MCF 10A (cell line): ENCODE measurements around the gene TMEM218. TPM values are rescaled to one million over a fixed set of nuclear protein-coding genes. Genes with fewer than 3 reads are reported as not detected.

Experiments used
- BruUV-seq: library from RNA; stranded (reverse); fragments of 400-500 nt; replicated peaks from 2 replicates; lab custom pipeline; 2021; lab: Mats Ljungman, UMichigan
- CTCF ChIA-PET: fragments of 300-600 bp; sonication (Branson Sonifier 250); formaldehyde crosslinking; extraction: SDS; loops from one replicate; lab custom pipeline; 2021; ENCODE audit warnings: antibody characterized with exemption, inconsistent platforms; lab: Yijun Ruan, JAX
- POLR2A ChIA-PET: fragments of 300-600, 350-650 bp; sonication (Branson Sonifier 250); formaldehyde crosslinking; extraction: SDS; loops from one replicate; lab custom pipeline; 2020; ENCODE audit warnings: antibody characterized with exemption, inconsistent platforms; lab: Yijun Ruan, JAX
- DNase-seq: peaks from one replicate; pipeline ENCODE4 v3.0.0-alpha.2; 2018; ENCODE audit not compliant: unreplicated experiment
- H3K27ac Mint-ChIP-seq: one replicate; pipeline ENCODE4 v1.8.0; 2022; ENCODE audit warnings: mild to moderate bottlenecking, low read depth, mixed read lengths; ENCODE audit not compliant: unreplicated experiment
- H3K27me3 Mint-ChIP-seq: one replicate; pipeline ENCODE4 v1.8.0; 2022; ENCODE audit warnings: mixed read lengths; ENCODE audit not compliant: insufficient read depth, unreplicated experiment
- H3K36me3 Mint-ChIP-seq: one replicate; pipeline ENCODE4 v1.8.0; 2022; ENCODE audit warnings: mild to moderate bottlenecking, moderate library complexity, mixed read lengths; ENCODE audit not compliant: insufficient read depth, unreplicated experiment
- H3K4me1 Mint-ChIP-seq: one replicate; pipeline ENCODE4 v1.8.0; 2022; ENCODE audit warnings: mixed read lengths; ENCODE audit not compliant: insufficient read depth, unreplicated experiment
- H3K4me3 Mint-ChIP-seq: one replicate; pipeline ENCODE4 v1.8.0; 2022; ENCODE audit warnings: mild to moderate bottlenecking, moderate library complexity, mixed read lengths; ENCODE audit not compliant: unreplicated experiment
- H3K9me3 Mint-ChIP-seq: one replicate; pipeline ENCODE4 v1.8.0; 2022; ENCODE audit warnings: mixed read lengths; ENCODE audit not compliant: unreplicated experiment
- CTCF ChIP-seq: fragments of 200-600 bp; IDR thresholded peaks from one replicate; pipeline ENCODE4 v1.8.0; 2022; ENCODE audit warnings: antibody characterized with exemption, mild to moderate bottlenecking; ENCODE audit not compliant: unreplicated experiment
- intact Hi-C: fragments of 100-400 bp; cut with micrococcal nuclease; formaldehyde crosslinking; loops from 2 replicates; pipeline ENCODE4 v1.14.1; 2022
- total RNA-seq: library from RNA; stranded (reverse); gene quantifications from 2 replicates; pipeline ENCODE4 v1.2.3, GENCODE V29; 2022

Gene TMEM218
- total RNA-seq, 1 experiment from 2014 or later: 21.1 TPM

GRCh38 chr11:125146232-125146631, 34.8 kb upstream of the TMEM218 start:
- intact Hi-C loops: no loop called here
- no peak for TF ChIP-seq CTCF

GRCh38 chr11:125141686-125142535, 30.5 kb upstream of the TMEM218 start:
- ChIA-PET POLR2A (interaction anchor here (0.6 kb wide), 1 partner anchor 982 kb away, joined by 4 read pairs; no protein-coding TSS in a partner anchor), CTCF (interaction anchor here (0.5 to 5.4 kb wide), 91 partner anchors 9 to 1451 kb away, joined by 3 to 102 read pairs (median 4); partner anchors contain the start of genes EI24, PKNOX2, SLC37A2 and TMEM218)
- Mint-ChIP-seq H3K4me1 (peaks cover 6% of the 10 kb centered on the region), H3K4me3 (no peak overlapping the region), H3K27ac (no peak overlapping the region), H3K36me3 (no peaks in the 10 kb centered on the region), H3K9me3 (no peaks in the 10 kb centered on the region), H3K27me3 (no peaks in the 10 kb centered on the region)
- no TSS peak for BruUV-seq
- peak; percentile 98 for TF ChIP-seq CTCF
- DNase-seq: peak; percentile 40
- intact Hi-C loops: loop anchor here (1.0 kb wide), 3 partner anchors 79 to 180 kb away; partner anchors contain the start of gene SLC37A2

More at GRCh38 chr11:125146232-125146631, 34.8 kb upstream of the TMEM218 start:
- no peaks in the 10 kb centered on the region for H3K9me3 Mint-ChIP-seq
- no peak for DNase-seq
- no peak overlapping the region for H3K27ac Mint-ChIP-seq
- no peaks in the 10 kb centered on the region for H3K36me3 Mint-ChIP-seq
- no TSS peak for BruUV-seq
- no peak overlapping the region for H3K4me3 Mint-ChIP-seq
- ChIA-PET POLR2A (interaction anchor here (0.7 kb wide), 1 partner anchor 186 kb away, joined by 3 read pairs; no protein-coding TSS in a partner anchor), CTCF (interaction anchor here (0.6 to 0.7 kb wide), 2 partner anchors 197 to 507 kb away, joined by 3 read pairs; no protein-coding TSS in a partner anchor)
- no peaks in the 10 kb centered on the region for H3K27me3 Mint-ChIP-seq
- H3K4me1 Mint-ChIP-seq: peaks cover 6% of the 10 kb centered on the region

- no TSS peak for BruUV-seq
- Mint-ChIP-seq H3K36me3 (no peaks in the 10 kb centered on the region), H3K27ac (no peak overlapping the region), H3K9me3 (no peaks in the 10 kb centered on the region), H3K4me1 (peaks cover 6% of the 10 kb centered on the region), H3K27me3 (no peaks in the 10 kb centered on the region), H3K4me3 (no peak overlapping the region)
- ChIA-PET CTCF (interaction anchor here (0.6 to 5.4 kb wide), 61 partner anchors 8 to 529 kb away, joined by 3 to 102 read pairs (median 5); partner anchors contain the start of genes PKNOX2, SLC37A2 and TMEM218), POLR2A (interaction anchor here (0.6 kb wide), 1 partner anchor 983 kb away, joined by 4 read pairs; no protein-coding TSS in a partner anchor)
- TF ChIP-seq CTCF: no peak
- intact Hi-C loops: loop anchor here (1.0 kb wide), 3 partner anchors 78 to 179 kb away; partner anchors contain the start of gene SLC37A2
- no peak for DNase-seq
Observed at GRCh38 chr11:125141178-125141577, 29.8 kb upstream of the TMEM218 start.

GRCh38 chr11:125140233-125140632, 28.8 kb upstream of the TMEM218 start:
- Mint-ChIP-seq H3K9me3 (no peaks in the 10 kb centered on the region), H3K36me3 (no peaks in the 10 kb centered on the region), H3K4me3 (no peak overlapping the region), H3K27me3 (no peaks in the 10 kb centered on the region), H3K4me1 (peaks cover 6% of the 10 kb centered on the region), H3K27ac (no peak overlapping the region)
- POLR2A ChIA-PET: no interaction called here
- intact Hi-C loops: no loop called here
- no peak for DNase-seq
- CTCF ChIA-PET: interaction anchor here (0.6 to 5.4 kb wide), 33 partner anchors 11 to 274 kb away, joined by 3 to 102 read pairs (median 6); partner anchors contain the start of genes PKNOX2 and TMEM218
- no peak for TF ChIP-seq CTCF
- BruUV-seq: no TSS peak
